ENCODE data around the gene RAB3IL1.

DNA sequence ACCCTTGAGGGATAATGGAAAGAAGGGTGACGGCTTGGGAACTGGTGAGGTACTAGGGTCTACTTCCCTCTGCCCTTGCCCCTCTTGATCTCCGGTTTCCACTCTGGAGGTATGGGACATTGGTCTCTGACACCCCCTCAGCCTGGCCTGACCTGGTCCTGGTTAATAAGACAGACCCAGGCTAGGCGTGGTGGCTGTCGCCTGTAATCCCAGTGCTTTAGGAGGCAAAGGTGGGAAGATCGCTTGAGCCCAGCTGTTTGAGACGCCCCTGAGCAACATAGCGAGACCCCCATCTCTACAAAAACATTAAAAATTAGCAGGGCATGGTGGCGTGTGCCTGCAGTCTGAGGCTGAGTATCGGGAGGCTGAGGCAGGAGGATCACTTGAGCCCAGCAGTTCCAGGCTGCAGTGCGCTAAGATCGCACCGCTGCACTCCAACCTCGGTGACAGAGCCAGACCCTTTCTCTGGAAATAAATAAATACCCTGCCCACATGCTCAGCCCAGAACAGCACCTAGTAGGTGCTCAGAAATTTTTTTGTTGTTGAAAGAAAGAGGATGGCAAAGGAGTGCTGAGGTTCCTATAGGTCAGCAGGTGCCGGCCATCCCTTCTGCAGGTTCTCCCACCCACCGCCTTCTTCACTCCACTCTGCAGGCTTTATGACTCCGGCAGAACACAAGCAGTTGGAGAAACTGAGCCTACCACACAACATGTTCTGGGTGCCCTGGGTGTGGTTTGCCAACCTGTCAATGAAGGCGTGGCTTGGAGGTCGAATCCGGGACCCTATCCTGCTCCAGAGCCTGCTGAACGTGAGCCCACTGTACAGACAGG is 39.0 kb upstream of the RAB3IL1 start:
- TF ChIP-seq CTCF (tag by site-specific recombination; IDR thresholded peaks at IDR 0.05) (no peak), ZBTB20 (tag by site-specific recombination; IDR thresholded peaks at IDR 0.05) (no peak), ZNF354C (tag by site-specific recombination; IDR thresholded peaks at IDR 0.05; ENCODE audit: borderline replicate concordance, low read depth) (no peak), ZNF792 (tag by site-specific recombination; IDR thresholded peaks at IDR 0.05) (no peak), ZNF677 (tag by site-specific recombination; IDR thresholded peaks at IDR 0.05) (no peak), GLI4 (tag by site-specific recombination; IDR thresholded peaks at IDR 0.05) (no peak), YY1 (tag by site-specific recombination; IDR thresholded peaks at IDR 0.05) (no peak), MYNN (tag by site-specific recombination; IDR thresholded peaks at IDR 0.05; ENCODE audit: borderline replicate concordance) (no peak), ZBTB21 (tag by site-specific recombination; IDR thresholded peaks at IDR 0.05) (no peak)
- TF ChIP-seq, protein P1, sequence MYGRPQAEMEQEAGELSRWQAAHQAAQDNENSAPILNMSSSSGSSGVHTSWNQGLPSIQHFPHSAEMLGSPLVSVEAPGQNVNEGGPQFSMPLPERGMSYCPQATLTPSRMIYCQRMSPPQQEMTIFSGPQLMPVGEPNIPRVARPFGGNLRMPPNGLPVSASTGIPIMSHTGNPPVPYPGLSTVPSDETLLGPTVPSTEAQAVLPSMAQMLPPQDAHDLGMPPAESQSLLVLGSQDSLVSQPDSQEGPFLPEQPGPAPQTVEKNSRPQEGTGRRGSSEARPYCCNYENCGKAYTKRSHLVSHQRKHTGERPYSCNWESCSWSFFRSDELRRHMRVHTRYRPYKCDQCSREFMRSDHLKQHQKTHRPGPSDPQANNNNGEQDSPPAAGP (tag by site-specific recombination; IDR thresholded peaks at IDR 0.05) = no peak
- TF ChIP-seq, protein P2, sequence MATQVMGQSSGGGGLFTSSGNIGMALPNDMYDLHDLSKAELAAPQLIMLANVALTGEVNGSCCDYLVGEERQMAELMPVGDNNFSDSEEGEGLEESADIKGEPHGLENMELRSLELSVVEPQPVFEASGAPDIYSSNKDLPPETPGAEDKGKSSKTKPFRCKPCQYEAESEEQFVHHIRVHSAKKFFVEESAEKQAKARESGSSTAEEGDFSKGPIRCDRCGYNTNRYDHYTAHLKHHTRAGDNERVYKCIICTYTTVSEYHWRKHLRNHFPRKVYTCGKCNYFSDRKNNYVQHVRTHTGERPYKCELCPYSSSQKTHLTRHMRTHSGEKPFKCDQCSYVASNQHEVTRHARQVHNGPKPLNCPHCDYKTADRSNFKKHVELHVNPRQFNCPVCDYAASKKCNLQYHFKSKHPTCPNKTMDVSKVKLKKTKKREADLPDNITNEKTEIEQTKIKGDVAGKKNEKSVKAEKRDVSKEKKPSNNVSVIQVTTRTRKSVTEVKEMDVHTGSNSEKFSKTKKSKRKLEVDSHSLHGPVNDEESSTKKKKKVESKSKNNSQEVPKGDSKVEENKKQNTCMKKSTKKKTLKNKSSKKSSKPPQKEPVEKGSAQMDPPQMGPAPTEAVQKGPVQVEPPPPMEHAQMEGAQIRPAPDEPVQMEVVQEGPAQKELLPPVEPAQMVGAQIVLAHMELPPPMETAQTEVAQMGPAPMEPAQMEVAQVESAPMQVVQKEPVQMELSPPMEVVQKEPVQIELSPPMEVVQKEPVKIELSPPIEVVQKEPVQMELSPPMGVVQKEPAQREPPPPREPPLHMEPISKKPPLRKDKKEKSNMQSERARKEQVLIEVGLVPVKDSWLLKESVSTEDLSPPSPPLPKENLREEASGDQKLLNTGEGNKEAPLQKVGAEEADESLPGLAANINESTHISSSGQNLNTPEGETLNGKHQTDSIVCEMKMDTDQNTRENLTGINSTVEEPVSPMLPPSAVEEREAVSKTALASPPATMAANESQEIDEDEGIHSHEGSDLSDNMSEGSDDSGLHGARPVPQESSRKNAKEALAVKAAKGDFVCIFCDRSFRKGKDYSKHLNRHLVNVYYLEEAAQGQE (tag by site-specific recombination; IDR thresholded peaks at IDR 0.05) = no peak
- TF ChIP-seq, protein P3, sequence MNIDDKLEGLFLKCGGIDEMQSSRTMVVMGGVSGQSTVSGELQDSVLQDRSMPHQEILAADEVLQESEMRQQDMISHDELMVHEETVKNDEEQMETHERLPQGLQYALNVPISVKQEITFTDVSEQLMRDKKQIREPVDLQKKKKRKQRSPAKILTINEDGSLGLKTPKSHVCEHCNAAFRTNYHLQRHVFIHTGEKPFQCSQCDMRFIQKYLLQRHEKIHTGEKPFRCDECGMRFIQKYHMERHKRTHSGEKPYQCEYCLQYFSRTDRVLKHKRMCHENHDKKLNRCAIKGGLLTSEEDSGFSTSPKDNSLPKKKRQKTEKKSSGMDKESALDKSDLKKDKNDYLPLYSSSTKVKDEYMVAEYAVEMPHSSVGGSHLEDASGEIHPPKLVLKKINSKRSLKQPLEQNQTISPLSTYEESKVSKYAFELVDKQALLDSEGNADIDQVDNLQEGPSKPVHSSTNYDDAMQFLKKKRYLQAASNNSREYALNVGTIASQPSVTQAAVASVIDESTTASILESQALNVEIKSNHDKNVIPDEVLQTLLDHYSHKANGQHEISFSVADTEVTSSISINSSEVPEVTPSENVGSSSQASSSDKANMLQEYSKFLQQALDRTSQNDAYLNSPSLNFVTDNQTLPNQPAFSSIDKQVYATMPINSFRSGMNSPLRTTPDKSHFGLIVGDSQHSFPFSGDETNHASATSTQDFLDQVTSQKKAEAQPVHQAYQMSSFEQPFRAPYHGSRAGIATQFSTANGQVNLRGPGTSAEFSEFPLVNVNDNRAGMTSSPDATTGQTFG (tag by site-specific recombination; IDR thresholded peaks at IDR 0.05; ENCODE audit: borderline replicate concordance) = no peak
